ENCODE measurements around the gene LHPP. TPM values are rescaled to one million over a fixed set of nuclear protein-coding genes. Genes with fewer than 3 reads are reported as not detected.
A peak's percentile ranks its signal among the peaks of the same experiment; 100 is the strongest.
"Not testable (repeated sequence)": the region's sequence is repeated elsewhere in the genome, so short reads cannot be mapped to it uniquely, and the experiment has no call there.

LHPP gene
- total RNA-seq, 1 donor from 2014 or later, result 9.1 TPM

DNA sequence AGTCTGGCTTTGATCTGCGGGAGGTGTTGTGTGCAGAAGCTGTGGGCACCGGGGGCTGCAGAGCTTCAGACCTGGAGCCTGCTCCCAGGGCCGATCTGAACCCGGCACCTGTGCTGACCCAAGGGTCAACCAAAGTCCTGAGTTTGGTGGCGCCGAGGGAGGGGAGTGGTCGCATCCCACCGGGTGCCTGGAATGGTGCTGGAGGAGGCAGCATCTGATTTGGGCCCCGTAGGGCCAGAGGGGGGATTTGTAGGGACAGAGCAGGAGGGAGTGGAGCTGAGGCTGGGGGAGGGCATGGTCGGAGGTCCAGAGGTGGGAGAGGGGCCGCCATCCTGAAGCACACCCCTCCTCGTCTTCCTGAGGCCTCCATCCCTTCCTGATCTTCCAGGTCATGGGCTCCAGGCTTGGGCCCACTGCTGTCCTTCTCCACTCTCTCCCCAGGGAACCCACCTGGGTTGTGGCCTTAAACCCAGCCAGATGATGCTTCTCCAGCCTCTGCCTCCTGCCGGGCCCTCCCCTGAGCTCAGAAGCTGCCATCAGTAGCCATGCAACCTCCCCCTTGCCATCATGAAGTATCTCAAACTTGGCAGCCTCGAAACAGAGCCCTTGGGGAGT is 112.9 kb downstream of the LHPP start:
- ATAC-seq (no peak), DNase-seq (no peak)
- intact Hi-C loops (cut with micrococcal nuclease), result no loop called here

DNA sequence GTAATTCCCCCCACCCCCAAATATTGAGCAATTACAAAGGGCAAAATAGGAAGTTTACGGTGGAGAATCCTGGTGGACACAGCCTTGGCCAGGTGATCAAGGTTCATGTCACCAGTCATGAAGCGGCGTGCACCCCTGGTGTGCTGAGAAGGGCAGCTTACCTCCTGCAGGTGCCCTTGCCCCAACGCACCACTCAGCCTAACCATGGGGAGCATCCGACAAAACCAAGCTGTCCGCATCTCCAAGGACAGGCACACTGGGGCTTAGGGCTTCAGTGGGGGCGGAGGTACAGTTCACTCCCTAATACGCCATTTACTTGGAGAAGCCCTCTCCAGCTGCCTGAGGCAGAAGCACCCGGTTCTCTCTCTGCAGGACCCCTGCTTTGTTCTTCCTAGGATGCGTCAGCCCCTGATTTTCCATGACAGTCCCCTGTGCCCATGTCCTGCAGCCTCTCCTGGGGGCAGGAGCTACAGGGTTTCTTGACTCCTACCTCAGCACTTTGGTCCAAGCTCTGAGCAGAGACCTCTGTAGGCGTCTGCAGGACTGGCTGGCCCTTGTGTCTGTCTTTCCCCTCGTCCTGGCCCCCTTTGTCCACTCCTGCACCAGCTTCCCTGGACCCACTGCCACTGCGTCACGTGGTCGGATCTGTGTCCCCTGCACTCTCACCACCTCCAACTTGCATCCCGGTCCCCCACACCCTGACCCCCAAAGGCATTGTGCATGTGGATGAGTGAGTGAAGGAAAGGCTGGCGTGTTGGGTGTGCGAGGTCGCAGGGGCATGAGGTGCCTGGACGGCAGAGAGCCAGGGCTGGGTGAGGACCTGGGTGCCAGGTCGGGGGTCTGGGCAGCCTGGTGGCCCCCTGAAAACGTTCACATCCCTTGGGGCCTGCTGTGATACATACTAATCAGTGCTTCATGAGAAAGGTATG is 113.7 kb downstream of the LHPP start:
- intact Hi-C loops (cut with micrococcal nuclease), result no loop called here
- ATAC-seq (no peak), DNase-seq (no peak)

DNA sequence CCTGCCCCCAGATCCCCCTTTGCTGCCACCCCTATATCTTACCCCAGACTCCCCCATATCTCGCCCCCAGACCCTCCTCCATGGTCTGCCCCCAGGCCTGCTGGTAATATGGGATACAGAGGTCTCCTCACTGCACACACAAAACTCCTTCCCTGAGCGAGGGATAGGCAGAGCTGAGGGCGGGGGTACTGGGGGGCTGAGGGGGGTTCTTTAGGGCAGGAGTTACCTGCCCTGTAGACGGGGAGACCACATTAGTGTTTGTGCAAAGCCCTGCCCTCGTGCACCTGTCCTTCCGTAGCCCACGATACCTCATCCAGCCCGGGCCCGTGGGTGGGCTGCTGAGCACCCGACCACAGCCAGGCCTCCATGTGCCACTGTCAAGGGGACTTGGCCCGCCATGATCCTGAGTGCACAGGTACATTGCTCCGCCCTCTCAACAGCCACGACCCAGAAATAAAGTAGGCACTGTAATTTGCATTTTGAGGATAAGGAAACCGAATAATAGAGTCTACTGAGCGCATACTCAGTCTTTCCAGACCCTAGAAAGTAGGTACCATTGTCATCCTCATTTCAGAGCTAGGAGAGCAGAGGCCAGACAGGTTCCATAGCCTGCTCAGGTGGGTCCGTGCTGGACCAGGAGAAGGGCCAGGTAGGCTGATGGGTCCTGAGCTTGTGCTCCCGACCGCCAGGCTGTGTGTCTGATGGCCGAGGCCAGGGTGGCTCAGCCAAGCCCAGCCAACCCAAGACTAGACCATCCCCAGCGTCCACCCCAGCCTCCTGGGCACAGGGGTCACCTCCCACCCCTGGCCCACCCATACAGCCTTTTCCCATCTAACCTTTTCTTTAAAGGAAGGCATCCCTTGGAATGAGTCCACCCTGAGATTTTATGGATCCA is 115.2 kb downstream of the LHPP start:
- ATAC-seq (no peak), DNase-seq (no peak)
- intact Hi-C loops (cut with micrococcal nuclease), result no loop called here

DNA sequence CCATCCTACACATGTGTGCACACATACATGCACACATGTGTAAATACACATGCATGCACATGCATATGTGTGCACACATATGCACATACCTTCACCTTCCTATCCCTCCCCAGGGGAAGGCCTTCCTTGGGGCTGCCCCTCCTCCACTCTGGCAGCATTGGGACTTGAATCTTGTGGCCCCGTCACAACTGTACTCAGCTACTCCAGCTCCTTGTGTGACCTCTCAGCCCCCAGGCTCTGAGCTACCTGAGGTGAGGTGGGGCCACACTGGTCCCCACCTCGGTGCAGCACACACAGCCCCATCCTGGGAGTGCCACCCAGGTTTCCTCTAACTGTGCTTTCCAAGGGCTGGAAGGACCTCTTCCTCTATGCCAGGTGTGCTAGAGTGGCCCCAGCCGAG is 116.0 kb downstream of the LHPP start:
- no peak for DNase-seq
- no peak for ATAC-seq
- intact Hi-C loops (cut with micrococcal nuclease), result no loop called here

DNA sequence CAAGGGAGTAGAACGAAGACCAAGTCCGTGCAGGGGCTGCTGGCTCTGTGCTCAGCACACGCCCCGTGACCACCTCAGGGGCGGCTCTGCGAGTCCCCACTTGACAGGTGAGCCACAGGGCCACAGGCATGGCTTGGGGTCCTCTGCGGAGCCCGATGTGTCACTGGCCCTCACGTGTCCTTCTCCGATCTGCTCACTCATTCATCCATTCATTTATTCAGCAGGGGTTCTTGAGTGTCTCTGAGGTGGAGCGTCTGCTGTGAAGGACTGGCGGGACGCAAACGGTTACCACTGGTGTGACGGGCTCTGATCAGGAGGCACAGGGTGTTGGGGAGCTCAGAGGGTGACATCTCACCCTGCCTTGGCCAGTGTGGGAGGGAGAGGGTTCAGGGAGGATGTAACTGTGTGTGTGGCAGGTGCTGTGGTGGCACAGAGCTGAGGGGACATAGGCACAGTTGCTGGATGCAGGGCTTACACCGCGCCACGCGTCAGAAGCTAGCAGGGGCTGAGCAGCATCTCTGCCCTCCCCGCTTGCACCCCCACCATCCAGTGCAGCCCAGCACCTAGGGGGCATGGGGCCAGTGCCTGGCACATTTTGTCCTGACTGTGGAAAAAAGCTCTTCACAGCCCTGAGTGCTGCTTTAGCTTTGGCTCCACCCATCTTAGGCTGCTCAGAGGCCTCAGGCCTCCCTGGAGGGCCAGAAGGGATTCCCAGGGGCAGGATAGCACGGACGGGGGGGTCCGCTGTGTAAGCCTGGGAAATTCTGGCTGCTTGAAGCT is 116.8 kb downstream of the LHPP start:
- no peak for ATAC-seq
- DNase-seq, result no peak
- intact Hi-C loops (cut with micrococcal nuclease), result no loop called here

DNA sequence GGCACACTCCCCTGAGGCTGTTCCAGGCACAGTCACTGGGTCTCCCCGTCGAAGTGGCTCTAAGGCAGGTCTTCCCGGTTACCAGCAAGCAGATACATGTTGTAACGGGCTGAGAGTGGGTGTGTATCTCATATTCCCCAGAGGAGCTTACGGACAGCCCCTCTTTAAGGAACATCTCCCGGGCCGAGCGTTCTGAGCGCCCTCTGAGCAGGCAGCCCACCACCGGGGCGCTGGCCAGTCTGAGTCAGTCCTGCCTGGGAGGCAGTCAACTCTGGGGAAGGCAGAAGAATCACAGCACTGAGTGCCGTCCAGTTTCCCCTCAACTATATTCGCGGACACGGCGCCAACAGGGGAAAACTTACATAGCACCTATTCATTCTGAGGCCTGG is 117.4 kb downstream of the LHPP start:
- DNase-seq (no peak), ATAC-seq (peak; percentile 11)
- intact Hi-C loops (cut with micrococcal nuclease), result no loop called here

DNA sequence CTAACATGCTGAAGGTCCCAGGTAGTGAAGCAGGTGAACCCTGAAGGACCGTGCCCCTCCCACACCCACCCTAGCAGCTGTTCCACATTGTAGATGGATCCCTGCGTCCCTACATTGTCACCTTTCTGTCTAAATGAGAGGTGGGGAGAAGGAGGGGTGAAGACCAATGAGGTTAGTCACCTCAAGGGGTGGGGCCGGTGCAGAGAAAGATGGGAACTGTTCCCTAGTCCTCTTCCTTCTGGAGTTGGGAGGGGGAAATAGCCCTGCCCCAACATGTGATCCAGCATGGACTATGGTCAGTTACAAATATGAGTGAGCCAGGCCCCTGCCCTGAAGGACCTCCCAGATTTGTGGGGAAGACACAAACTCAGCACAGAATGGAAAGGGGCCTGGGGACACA is 124.5 kb downstream of the LHPP start:
- ATAC-seq (no peak), DNase-seq (no peak)
- intact Hi-C loops (cut with micrococcal nuclease), result no loop called here

DNA sequence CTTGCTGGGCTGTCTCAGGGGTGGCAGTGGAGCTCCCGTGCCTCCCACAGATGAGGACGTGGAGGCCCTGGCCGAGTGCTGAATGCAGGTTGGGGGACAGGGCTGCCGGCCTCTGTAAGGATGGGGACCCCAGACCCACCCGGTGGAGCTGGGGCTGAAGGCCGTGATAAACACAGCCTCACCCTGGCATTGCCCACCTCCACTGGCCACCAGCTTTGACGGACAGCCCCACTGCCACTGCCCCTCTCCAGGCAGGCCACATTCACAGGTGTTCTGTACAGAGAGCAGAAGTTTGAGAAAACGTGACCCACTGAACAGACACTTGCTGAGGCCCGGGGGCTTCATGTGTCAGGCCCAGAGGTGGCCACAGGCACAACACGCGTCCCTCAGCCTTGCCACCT is 126.2 kb downstream of the LHPP start:
- DNase-seq (peak; percentile 24), ATAC-seq (no peak)
- intact Hi-C loops (cut with micrococcal nuclease), result no loop called here

DNA sequence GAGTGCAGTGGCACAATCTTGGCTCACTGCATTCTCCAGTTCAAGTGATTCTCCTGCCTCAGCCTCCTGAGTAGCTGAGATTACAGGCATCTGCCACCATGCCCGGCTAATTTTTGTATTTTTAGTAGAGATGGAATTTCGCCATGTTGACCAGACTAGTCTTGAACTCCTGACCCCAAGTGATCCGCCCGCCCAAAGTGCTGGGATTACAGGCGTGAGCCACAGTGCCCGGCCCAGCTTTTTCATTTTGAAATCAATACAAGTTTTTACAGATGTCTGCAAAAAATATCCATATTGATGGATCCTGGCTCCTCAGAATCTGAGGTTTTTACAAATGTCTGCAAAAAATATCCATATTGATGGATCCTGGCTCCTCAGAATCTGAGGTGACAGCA is 126.7 kb downstream of the LHPP start:
- ATAC-seq; intact Hi-C loops (cut with micrococcal nuclease): not testable (repeated sequence)
- peak; percentile 11 for DNase-seq

DNA sequence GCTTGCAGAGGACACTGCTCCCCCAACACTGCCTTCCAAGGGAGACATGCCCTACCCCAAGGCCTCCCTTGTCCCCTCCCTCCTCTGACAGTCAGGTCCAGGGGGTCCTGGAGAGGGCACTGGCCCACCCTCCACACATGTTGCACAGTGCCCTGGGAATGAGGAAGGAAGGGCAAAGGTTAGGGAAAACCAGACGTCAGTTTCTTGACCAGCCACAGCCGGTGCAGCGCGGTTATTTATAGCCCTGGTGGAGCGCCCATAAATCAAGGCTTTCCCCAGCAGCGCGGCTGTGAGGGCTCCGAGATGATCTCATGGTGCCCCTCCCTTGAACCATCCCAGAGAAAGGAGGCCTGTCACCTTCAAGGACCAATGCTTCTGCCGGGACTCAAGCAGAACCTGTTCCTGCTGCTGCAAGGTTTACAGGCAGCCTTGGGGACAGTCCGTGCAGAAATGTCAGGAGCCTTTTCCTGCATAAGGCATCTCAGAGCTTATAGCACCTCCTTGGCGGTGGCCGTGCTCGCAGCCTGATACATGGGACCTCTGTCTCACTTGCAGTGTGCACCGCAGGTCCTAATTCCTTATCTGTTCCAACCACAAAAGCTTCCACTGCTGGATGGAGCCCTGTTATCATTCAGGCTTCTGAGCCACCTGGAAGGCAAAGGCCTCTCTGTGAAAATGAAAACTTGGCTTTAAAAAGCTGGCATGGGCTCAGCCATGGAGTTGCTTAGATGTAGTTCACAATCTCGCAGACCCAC is 127.3 kb downstream of the LHPP start:
- ATAC-seq, result peak; percentile 91
- intact Hi-C loops (cut with micrococcal nuclease), result no loop called here
- peak; percentile 65 for DNase-seq

DNA sequence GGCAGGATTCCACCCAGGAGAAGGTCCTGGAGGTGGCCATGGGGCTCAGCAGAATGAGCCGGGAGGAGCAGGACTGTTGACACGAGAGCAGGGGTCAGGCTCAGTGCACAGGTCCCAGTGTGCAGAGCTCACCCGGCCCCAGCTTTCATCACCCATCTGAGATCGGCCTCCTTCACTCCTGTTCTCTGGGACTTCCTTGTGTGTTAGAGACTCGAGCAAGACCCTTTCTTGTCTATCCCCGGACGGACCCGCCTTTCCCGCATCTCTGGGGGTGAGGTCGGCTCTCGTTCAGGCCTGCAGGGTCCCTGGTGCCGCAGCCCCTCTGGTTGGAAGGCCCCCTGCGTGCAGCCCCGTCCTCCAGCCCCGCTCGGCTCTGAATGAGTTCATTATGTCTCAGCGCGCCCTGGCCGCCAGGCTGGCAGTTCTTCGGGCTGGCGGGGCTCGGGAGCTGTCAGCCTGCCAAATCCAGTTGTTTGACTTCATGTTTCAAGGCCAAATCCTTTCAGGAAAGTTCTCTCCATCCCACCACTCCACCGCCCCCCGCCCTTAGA is 127.9 kb downstream of the LHPP start:
- ATAC-seq, result peak; percentile 36
- DNase-seq, result peak; percentile 34
- intact Hi-C loops (cut with micrococcal nuclease), result no loop called here

DNA sequence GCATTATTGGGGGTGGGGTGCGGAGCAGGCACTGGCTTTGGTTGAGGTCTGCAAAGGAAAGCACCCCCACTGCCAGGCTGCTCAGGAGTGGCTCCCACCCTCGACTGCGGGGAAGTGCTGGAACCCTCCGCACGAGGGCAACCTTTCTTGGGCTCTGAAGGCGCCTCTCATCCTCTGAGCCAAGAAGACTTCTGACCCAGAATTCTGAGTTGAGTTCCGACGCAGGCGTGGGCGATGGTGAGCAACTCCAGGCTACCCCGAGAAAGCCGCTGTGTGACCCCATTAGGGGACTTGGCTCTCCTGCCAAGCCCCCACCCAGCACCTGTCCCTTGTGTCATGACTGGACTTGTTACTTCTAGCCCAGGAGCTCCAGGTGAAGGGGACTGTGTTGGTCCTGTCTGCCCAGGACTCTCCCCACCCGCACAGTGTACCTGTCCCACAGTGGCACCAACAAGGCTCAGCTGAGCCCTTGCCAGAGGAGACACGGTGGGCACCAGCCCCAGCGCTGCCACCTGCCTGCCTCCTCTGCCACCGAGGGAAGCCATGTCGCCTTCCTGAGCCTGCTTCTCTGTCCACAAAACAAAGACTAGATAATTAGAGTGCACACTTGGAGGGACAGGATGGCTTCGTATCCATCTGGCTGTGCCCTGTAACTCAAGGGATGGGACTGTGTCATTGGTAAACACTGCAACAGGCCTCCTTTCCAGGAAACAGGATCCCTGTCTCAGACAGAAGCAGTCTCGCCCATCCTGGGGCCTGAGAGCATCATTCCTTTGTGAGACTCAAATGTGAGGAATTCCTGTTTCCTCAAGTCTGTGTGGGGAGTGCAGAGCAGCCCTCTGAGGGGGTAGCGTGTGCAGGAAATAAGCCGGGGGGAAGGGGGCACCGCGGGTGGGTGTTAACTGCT is 128.8 kb downstream of the LHPP start:
- intact Hi-C loops (cut with micrococcal nuclease), result no loop called here
- peak; percentile 18 for DNase-seq

DNA sequence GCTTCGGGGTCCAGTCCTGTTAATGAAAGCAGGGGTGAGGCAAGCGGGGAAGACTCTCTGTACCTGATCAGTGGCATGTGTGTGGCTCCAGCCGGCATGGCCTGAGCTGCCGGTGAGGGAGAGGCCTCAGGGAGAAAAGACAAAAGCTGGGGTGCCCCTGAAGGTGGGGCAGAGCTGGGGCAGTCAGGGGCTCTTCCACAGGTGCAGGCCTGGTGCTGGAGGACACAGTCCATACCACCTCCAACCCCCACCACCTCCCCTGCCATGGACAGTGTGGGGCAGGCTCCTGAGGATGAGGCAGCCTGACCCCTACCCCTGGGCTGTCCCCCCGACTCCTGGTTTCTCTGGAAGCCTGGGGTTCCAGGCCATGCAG is 129.5 kb downstream of the LHPP start:
- no peak for ATAC-seq
- intact Hi-C loops (cut with micrococcal nuclease), result no loop called here
- no peak for DNase-seq

More for the DNA sequence above, 128.8 kb downstream of the LHPP start:
- no peak for ATAC-seq

DNA sequence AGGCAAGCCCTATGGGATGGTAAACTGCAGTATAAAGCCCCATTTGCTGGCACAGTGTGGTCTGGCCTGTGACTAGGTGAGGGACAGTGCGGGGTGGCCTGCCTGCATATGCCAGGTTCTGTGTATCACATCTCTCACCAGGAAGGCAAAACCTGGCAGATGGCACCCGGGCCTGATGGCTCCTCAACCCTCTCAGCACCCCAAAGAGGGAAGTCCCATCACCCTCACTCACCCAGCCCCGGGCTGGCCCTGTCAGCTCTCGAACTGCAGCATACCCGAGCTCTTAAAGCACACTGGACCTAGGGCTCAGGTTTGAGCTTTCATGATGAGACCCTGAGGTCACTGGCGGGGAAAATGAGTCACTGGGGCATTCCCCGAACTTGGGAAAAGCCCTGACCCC is 130.5 kb downstream of the LHPP start:
- DNase-seq (peak; percentile 12), ATAC-seq (no peak)
- intact Hi-C loops (cut with micrococcal nuclease), result no loop called here

DNA sequence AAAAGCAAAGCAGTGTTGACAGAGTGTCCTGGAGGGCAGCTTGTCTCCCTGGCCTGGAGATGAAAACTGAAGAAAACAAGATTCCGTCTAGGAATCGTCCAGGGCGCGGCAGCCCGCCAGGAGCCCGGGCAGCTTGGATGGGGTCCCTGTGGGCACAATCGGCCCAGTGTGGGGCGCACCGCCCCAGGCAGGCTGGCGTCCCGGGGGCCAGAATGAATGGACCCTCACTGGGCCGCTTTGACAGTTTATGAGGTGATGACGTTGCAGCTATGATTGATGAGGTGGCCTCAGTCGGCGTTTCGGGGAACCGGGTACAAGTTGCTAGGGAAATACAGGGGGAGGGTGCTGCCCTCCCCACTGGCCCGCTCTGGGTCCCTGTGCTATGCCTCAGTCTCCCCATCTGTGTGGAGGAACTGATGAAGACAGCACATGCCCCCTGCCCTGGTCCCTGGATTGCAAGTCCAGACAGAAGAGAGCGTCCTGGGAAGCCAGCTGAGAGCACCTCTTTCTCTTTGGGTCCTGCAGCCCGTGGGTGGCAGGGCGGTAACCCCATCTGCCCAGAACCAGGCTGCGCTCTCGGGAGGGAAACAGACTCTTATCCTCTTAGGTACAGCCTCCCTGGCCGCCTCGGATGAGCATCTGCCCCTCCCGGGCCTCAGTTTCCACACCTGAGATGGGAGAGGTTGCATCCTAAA is 131.3 kb downstream of the LHPP start:
- intact Hi-C loops (cut with micrococcal nuclease), result no loop called here
- ATAC-seq (no peak), DNase-seq (peak; percentile 13)

DNA sequence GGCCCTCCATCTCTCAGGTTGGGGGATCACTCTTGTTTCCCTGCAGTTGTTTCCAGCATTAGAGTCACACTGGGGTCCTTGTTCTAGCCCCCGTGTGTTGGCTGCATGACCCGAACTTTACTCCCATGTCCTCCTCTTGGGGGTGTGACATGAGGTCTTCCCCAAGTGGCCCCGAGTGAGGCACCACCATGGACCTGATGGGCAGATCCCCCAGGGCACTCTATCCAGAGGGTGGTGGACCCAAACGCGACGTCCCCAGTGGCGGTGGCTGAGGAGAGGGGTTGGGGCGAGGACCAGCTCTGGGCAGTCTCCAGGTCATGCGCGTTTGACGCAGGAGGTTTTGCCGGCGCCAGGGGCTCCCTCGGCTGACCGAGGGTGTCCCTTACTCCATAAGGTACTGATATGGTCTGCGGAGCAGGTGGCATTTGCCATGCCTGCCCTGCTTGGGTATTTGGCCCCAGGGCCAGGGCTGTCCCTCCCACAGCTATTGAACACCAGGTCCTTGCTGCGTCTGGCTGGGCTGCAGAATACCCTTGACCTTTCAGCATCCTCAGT is 131.9 kb downstream of the LHPP start:
- DNase-seq (peak; percentile 15), ATAC-seq (no peak)
- intact Hi-C loops (cut with micrococcal nuclease), result no loop called here

Data from left ventricle myocardium superior (tissue), 1 donor.